GM18861 (cell line): Measurements from ENCODE around the gene ADAMTS12.

Source experiments
- ATAC-seq: cut with Tn5 transposase; IDR thresholded peaks from one replicate; pipeline ENCODE4 v1.9.1; 2021; ENCODE audit not compliant: unreplicated experiment

Gene ADAMTS12

DNA sequence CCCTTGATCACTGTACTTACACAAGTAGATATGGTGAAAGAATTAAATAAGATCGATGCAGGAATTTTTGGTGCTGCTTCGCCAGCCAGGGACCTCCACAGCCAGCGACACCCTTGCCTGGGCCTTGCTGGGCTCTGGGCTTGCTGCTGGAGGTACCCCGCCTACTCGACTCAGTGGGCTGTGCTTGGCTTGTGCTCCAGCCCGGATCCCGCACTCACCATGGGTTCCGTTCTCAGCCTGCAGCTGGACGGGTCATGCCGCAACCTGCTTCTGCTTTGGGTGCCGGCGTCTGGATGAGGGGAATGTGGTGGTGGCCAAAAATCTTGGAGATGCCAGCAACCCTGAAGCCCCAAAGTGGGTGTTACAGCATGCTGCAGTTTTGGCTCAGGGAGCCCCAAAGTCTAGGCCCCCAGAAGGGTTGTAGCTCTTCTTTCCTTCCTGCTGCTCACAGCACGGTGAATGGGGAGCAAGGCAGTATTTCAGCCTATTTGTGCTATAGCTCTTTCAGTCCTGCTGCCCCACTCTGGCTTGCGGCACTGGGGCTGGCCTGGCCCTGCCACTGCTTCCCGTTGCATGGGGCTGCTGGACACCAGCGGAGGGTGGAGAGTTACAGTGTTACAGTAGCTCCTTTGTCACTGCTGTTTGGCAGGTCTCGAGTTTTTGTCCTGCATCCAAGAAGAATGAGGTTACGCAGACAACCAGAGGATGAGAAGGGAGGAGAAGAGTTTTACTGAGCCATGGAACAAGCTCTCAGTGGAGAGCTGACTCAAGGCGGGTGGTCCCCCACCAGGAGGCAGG, 403.0 kb downstream of the ADAMTS12 start:
- no peak for ATAC-seq

DNA sequence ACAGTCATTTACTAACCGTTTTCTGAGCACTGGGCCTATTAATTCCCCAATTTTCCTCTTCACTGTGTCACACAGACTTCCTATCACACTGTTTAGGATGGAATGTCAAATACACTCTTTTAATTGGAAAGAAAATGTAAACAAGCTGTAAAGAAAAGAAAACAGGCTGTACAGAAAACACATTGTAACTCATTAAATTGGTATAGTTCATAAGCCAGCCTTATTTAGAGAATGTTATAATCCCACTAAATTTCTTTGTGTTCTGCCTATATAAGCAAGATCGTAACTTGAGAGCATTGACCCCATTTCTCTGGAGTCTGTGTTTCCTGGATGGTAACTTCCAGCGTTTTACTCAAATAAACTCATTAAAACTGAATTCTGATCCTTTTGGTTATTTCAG, 404.6 kb downstream of the ADAMTS12 start:
- no peak for ATAC-seq

- ATAC-seq: no peak
Measured at GRCh38 chr5:33482335-33482734, 409.5 kb downstream of the ADAMTS12 start.

DNA sequence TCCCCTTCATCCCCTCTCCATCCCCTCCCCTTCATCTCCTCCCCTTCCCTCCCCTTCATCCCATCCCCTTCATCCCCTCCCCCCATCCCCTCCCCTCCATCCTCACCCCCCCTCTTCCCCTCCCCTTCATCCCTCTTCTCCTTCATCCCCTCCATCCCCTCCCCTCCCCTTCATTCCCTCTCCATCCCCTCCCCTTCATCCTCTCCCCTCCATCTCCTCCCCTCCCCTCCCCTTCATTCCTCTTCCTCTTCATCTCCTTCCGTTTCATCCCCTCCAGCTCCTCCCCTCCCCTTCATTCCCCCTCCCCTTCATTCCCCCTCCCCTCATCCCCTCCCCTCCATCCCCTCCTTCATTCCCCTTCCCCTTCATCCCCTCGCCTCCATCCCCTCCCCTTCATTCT, 410.9 kb downstream of the ADAMTS12 start:
- no peak for ATAC-seq

- ATAC-seq: no peak
Measured at GRCh38 chr5:33479311-33479710, 412.5 kb downstream of the ADAMTS12 start.

GRCh38 chr5:33477816-33478215, 414.0 kb downstream of the ADAMTS12 start:
- no peak for ATAC-seq

DNA sequence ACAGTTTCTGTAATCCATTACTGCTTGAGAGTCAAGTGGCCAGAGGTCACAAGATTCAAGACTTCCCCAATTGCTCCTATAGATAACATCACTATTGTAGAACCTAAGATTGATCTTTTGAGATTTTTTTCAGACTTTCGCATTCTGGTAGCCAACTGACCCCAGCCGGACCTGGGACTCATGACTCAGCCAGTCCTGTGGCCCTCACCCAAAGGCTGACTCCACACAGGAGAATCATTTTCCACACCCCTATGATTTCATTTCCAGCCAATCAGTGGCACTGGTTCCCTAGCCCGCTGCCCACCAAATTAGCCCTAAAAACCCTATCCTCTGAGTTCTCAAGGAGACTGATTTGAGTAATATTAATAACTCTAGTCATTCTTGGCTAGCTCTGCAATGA, 414.8 kb downstream of the ADAMTS12 start:
- no peak for ATAC-seq

- no peak for ATAC-seq
Measured at GRCh38 chr5:33475706-33476105, 416.1 kb downstream of the ADAMTS12 start.

GRCh38 chr5:33474931-33475499, 416.8 kb downstream of the ADAMTS12 start:
- no peak for ATAC-seq

GRCh38 chr5:33474004-33474403, 417.8 kb downstream of the ADAMTS12 start:
- no peak for ATAC-seq
